ENCODE results near the gene AHCYL2. TPM values are rescaled to one million over a fixed set of nuclear protein-coding genes. Genes with fewer than 3 reads are reported as not detected.

AHCYL2 gene
- total and polyA plus RNA-seq, 2 of the 8 experiments (the other 6 are each of a cell fraction or from before 2014, with no cell fraction given), result 20.7 to 25.4 TPM

GRCh38 chr7:129252128-129252527 is 27.3 kb downstream of the AHCYL2 start:
- H3K79me2 ChIP-seq (ENCODE audit: control insufficient read depth in 1 of 2, insufficient read depth in 2 of 2, low read length in 2 of 2), result peaks cover 0 to 53% of the 10 kb centered on the region in 2 experiments; a peak in 2 of 4 replicates

More at GRCh38 chr7:129252128-129252527, 27.3 kb downstream of the AHCYL2 start:
- H4K8ac ChIP-seq (ENCODE audit: extremely low read depth, insufficient read depth, low read length), result no peak overlapping the region
- H2BK5ac ChIP-seq (ENCODE audit: low read depth, low read length), result no peak overlapping the region
- CTCF ChIA-PET (ENCODE audit: partially characterized antibody), result interaction anchor here (0.7 to 1.3 kb wide), 4 partner anchors 12 to 34 kb away, joined by 3 to 6 read pairs (median 4); no protein-coding TSS in a partner anchor
- H3K18ac ChIP-seq (ENCODE audit: extremely low read depth, low read length), result no peak overlapping the region
- no peak overlapping the region for H3K23ac ChIP-seq (ENCODE audit: insufficient read length)
- POLR2A ChIA-PET (ENCODE audit: partially characterized antibody), result no interaction called here
- no peak overlapping the region for H2BK20ac ChIP-seq (ENCODE audit: low read length)
- no peaks in the 10 kb centered on the region for H3K9me3 ChIP-seq (ENCODE audit: insufficient read depth in 2 of 2, low read depth in 1 of 2, low read length in 1 of 2)
- DNase-seq (ENCODE audit: low read depth in 1 of 2, low spot score in 2 of 2) (no peak), FAIRE-seq (no peak)
- no peak overlapping the region for H3K9ac ChIP-seq (replicated peaks in 1 of 4; ENCODE audit: extremely low read depth in 1 of 4, low read depth in 3 of 4, low read length in 3 of 4)
- H3K27me3 ChIP-seq (replicated peaks in 1 of 4; ENCODE audit: control insufficient read depth in 3 of 4, extremely low read depth in 1 of 4, insufficient read depth in 3 of 4, low read length in 3 of 4), result no peaks in the 10 kb centered on the region
- 84% methylated on average over 2 of the region's 2 CpGs; no CpG with 5 or more reads in 1 of the 2 experiments for WGBS, 2 experiments (ENCODE audit: extremely low coverage in 1 of 2, insufficient coverage in 1 of 2, insufficient read length in 1 of 2, insufficient replicate concordance in 2 of 2, low coverage in 1 of 2, low lambda C conversion rate in 2 of 2, missing lambda C conversion rate in 1 of 2)
- no peak overlapping the region for H3K4me3 ChIP-seq (ENCODE audit: extremely low read depth in 1 of 4, insufficient read depth in 2 of 4, low read depth in 3 of 4, low read length in 4 of 4)
- no peak overlapping the region for H4K91ac ChIP-seq (replicated peaks; ENCODE audit: insufficient read length, low read length)
- H2BK15ac ChIP-seq (ENCODE audit: low read length), result no peak overlapping the region
- H3K23me2 ChIP-seq (ENCODE audit: low read depth, low read length), result no peaks in the 10 kb centered on the region
- no peak overlapping the region for H3K27ac ChIP-seq (ENCODE audit: low read depth, low read length)
- no peak overlapping the region for H2AK5ac ChIP-seq (ENCODE audit: low read depth, low read length)
- TF ChIP-seq KDM5A (IDR thresholded peaks at IDR 0.05; ENCODE audit: low read length), result no peak
- TF ChIP-seq SP1 (IDR thresholded peaks at IDR 0.05; ENCODE audit: low read depth, low read length), result no peak
- no peak for TF ChIP-seq NRF1 (IDR thresholded peaks at IDR 0.05; ENCODE audit: low read depth, low read length)
- TF ChIP-seq RNF2 (IDR thresholded peaks at IDR 0.05; ENCODE audit: borderline replicate concordance, low read depth, low read length, missing control alignments, poor library complexity, severe bottlenecking), result no peak
- TF ChIP-seq CHD1 (IDR thresholded peaks at IDR 0.05; ENCODE audit: low read depth, low read length), result no peak
- TF ChIP-seq HDAC6 (IDR thresholded peaks at IDR 0.05; ENCODE audit: low read depth, low read length), result no peak
- no peak for TF ChIP-seq TEAD4 (IDR thresholded peaks at IDR 0.05; ENCODE audit: low read depth, low read length)
- no peak overlapping the region for H2AFZ ChIP-seq (ENCODE audit: low read length)
- H3K4me1 ChIP-seq (replicated peaks in 1 of 4; ENCODE audit: control insufficient read depth in 3 of 4, insufficient read depth in 4 of 4, low read length in 3 of 4), result peaks cover 0 to 7% (median 2%) of the 10 kb centered on the region in 4 experiments; a peak in 3 of 7 replicates
- H3K14ac ChIP-seq (ENCODE audit: insufficient read length), result no peak overlapping the region
- H3K4ac ChIP-seq (replicated peaks; ENCODE audit: insufficient read length, low read depth, low read length), result no peak overlapping the region
- H2BK120ac ChIP-seq (replicated peaks; ENCODE audit: low read depth, low read length), result no peak overlapping the region
- H3K4me2 ChIP-seq (ENCODE audit: insufficient read depth in 1 of 2, low read depth in 2 of 2, low read length in 2 of 2), result no peak overlapping the region
- no peaks in the 10 kb centered on the region; the same call in 1 of the 2 replicates for H3K79me1 ChIP-seq (ENCODE audit: low read depth, low read length)
- no peak overlapping the region for H2BK12ac ChIP-seq (ENCODE audit: low read depth, low read length)
- no peak overlapping the region for H3K56ac ChIP-seq (replicated peaks; ENCODE audit: insufficient read length, low read depth, low read length)
- no peaks in the 10 kb centered on the region for H4K20me1 ChIP-seq (replicated peaks in 1 of 2; ENCODE audit: control insufficient read depth in 1 of 2, insufficient read depth in 2 of 2, low read length in 2 of 2)
- H3K36me3 ChIP-seq (ENCODE audit: control insufficient read depth in 2 of 4, insufficient read depth in 4 of 4, low read length in 3 of 4), result no peaks in the 10 kb centered on the region
- no peak overlapping the region for H4K5ac ChIP-seq (ENCODE audit: insufficient read length, low read depth, low read length)
